Neural cell (in vitro differentiated cells): ENCODE measurements around the gene SLC11A2. TPM values are rescaled to one million over a fixed set of nuclear protein-coding genes. Genes with fewer than 3 reads are reported as not detected.

Source experiments
- H2AFZ ChIP-seq: fragments of 200-600, 300-800 bp; sonication (generic), shearing (Covaris generic); 2 replicates; pipeline ENCODE4 v1.6.0; 2014; ENCODE audit warnings: low read depth, mild to moderate bottlenecking, antibody characterized with exemption, low read length, moderate library complexity
- H3F3A ChIP-seq: fragments of 200-600 bp; shearing (Covaris generic); 2 replicates; pipeline ENCODE4 v1.6.1; 2016; ENCODE audit warnings: mild to moderate bottlenecking, moderate library complexity, mixed read lengths, antibody characterized with exemption, low read length; ENCODE audit not compliant: insufficient read depth, poor library complexity, severe bottlenecking
- H3K27ac ChIP-seq: fragments of 200-600, 300-800 bp; sonication (generic), shearing (Covaris generic); 2 replicates; pipeline ENCODE4 v1.5.1; 2014; ENCODE audit warnings: mild to moderate bottlenecking, low read length, moderate library complexity
- H3K27me3 ChIP-seq: fragments of 300-800, 200-600 bp; sonication (generic), shearing (Covaris generic); 2 replicates; pipeline ENCODE4 v1.6.0; 2014; ENCODE audit warnings: mild to moderate bottlenecking, low read depth, low read length, moderate library complexity; ENCODE audit not compliant: insufficient read depth
- H3K36me3 ChIP-seq: fragments of 300-800, 200-600 bp; sonication (generic), shearing (Covaris generic); 2 replicates; pipeline ENCODE4 v1.5.1; 2014; ENCODE audit warnings: mild to moderate bottlenecking, antibody characterized with exemption, low read length, moderate library complexity; ENCODE audit not compliant: insufficient read depth
- H3K4me2 ChIP-seq: fragments of 300-800, 200-600 bp; sonication (generic), shearing (Covaris generic); 2 replicates; pipeline ENCODE4 v1.6.0; 2014; ENCODE audit warnings: mild to moderate bottlenecking, low read length
- H3K4me3 ChIP-seq: fragments of 300-800, 200-600 bp; sonication (generic), shearing (Covaris generic); 2 replicates; pipeline ENCODE4 v1.5.1; 2014; ENCODE audit warnings: mild to moderate bottlenecking, low read length, moderate library complexity
- H3K79me2 ChIP-seq: fragments of 200-600 bp; shearing (Covaris generic); replicated peaks from 2 replicates; pipeline ENCODE4 v1.6.0; 2014; ENCODE audit warnings: mild to moderate bottlenecking, low read length, moderate library complexity; ENCODE audit not compliant: insufficient read depth
- H3K9ac ChIP-seq: fragments of 300-800, 200-600 bp; sonication (generic), shearing (Covaris generic); 2 replicates; pipeline ENCODE4 v1.6.1; 2016; ENCODE audit warnings: mild to moderate bottlenecking, low read length, mixed read lengths
- H3K9me2 ChIP-seq: fragments of 200-600 bp; shearing (Covaris generic); 2 replicates; pipeline ENCODE4 v1.6.1; 2016; ENCODE audit warnings: mild to moderate bottlenecking, low read length, mixed read lengths; ENCODE audit not compliant: insufficient read depth
- H3K9me3 ChIP-seq: fragments of 200-600, 300-800 bp; sonication (generic), shearing (Covaris generic); 2 replicates; pipeline ENCODE4 v1.6.1; 2016; ENCODE audit warnings: mild to moderate bottlenecking, mixed run types, low read length, moderate library complexity, mixed read lengths
- H4K20me1 ChIP-seq: fragments of 200-600 bp; shearing (Covaris generic); 2 replicates; pipeline ENCODE4 v1.6.1; 2016; ENCODE audit warnings: mild to moderate bottlenecking, mixed run types; ENCODE audit not compliant: insufficient read depth
- CTCF ChIP-seq: fragments of 450-650 bp; IDR thresholded peaks from 2 replicates; pipeline ENCODE4 v1.5.1; 2014; ENCODE audit warnings: antibody characterized with exemption, mild to moderate bottlenecking, moderate library complexity; ENCODE audit not compliant: poor library complexity, severe bottlenecking
- EP300 ChIP-seq: fragments of 450-650 bp; conservative IDR thresholded peaks from 2 replicates; pipeline ENCODE4 v1.6.1; 2014; ENCODE audit warnings: antibody characterized with exemption, mild to moderate bottlenecking, moderate library complexity; ENCODE audit not compliant: poor library complexity, severe bottlenecking
- EZH2 ChIP-seq: fragments of 200-600, 300-800 bp; shearing (Covaris generic), sonication (generic); IDR thresholded peaks from 2 replicates; pipeline ENCODE4 v1.6.1; 2014; ENCODE audit warnings: antibody characterized with exemption, low read length, borderline replicate concordance, mild to moderate bottlenecking; ENCODE audit not compliant: insufficient read depth, poor library complexity, severe bottlenecking
- MXI1 ChIP-seq: fragments of 450-650 bp; conservative IDR thresholded peaks from 2 replicates; pipeline ENCODE4 v1.6.1; 2014; ENCODE audit warnings: antibody characterized with exemption, mild to moderate bottlenecking; ENCODE audit not compliant: poor library complexity, severe bottlenecking
- POLR2AphosphoS5 ChIP-seq: IDR thresholded peaks from 2 replicates; pipeline ENCODE4 v1.6.1; 2012
- RAD21 ChIP-seq: fragments of 450-650 bp; conservative IDR thresholded peaks from 2 replicates; pipeline ENCODE4 v1.6.1; 2014; ENCODE audit warnings: antibody characterized with exemption, mild to moderate bottlenecking, moderate library complexity
- REST ChIP-seq: IDR thresholded peaks from 2 replicates; pipeline ENCODE4 v1.6.1; 2012; ENCODE audit warnings: borderline replicate concordance
- SMC3 ChIP-seq: fragments of 450-650 bp; conservative IDR thresholded peaks from 2 replicates; pipeline ENCODE4 v1.6.1; 2014; ENCODE audit warnings: antibody characterized with exemption, mild to moderate bottlenecking, moderate library complexity; ENCODE audit not compliant: poor library complexity
- TAF1 ChIP-seq: IDR thresholded peaks from 2 replicates; pipeline ENCODE4 v1.6.1; 2012; ENCODE audit warnings: low read depth
- polyA plus RNA-seq: library from polyadenylated mRNA; depleted of rRNA; stranded (reverse); fragments of >200 nt; gene quantifications from 2 replicates; pipeline ENCODE4 v1.2.3, GENCODE V29; 2014

Gene SLC11A2
- polyA plus RNA-seq, 1 donor from 2014 or later, result 62.3 TPM

- no peak overlapping the region for H3K27ac ChIP-seq
- no peak overlapping the region for H3K9ac ChIP-seq
Observed at GRCh38 chr12:50984586-50985298, 41.4 kb downstream of the SLC11A2 start.

GRCh38 chr12:50981319-50982239, 44.6 kb downstream of the SLC11A2 start:
- Histone ChIP-seq H3K9ac (no peak overlapping the region), H3K9me2 (no peaks in the 10 kb centered on the region), H3K27me3 (no peaks in the 10 kb centered on the region), H3K9me3 (no peaks in the 10 kb centered on the region), H3K36me3 (no peaks in the 10 kb centered on the region), H3K4me2 (no peak overlapping the region), H3K27ac (no peak overlapping the region), H4K20me1 (no peaks in the 10 kb centered on the region), H3K4me3 (no peak overlapping the region), H3K79me2 (no peaks in the 10 kb centered on the region), H2AFZ (no peak overlapping the region), H3F3A (no peaks in the 10 kb centered on the region)
- TF ChIP-seq EZH2 (no peak), POLR2AphosphoS5 (no peak), CTCF (no peak), RAD21 (no peak), TAF1 (no peak), MXI1 (no peak), REST (no peak), SMC3 (no peak), EP300 (no peak)

More at GRCh38 chr12:50984586-50985298, 41.4 kb downstream of the SLC11A2 start:
- H2AFZ ChIP-seq, result no peak overlapping the region
- no peaks in the 10 kb centered on the region for H4K20me1 ChIP-seq
- no peak overlapping the region for H3K4me2 ChIP-seq
- H3F3A ChIP-seq, result no peaks in the 10 kb centered on the region
- no peaks in the 10 kb centered on the region for H3K27me3 ChIP-seq
- H3K9me3 ChIP-seq, result no peaks in the 10 kb centered on the region
- no peak overlapping the region for H3K4me3 ChIP-seq
- no peaks in the 10 kb centered on the region for H3K79me2 ChIP-seq
- H3K9me2 ChIP-seq, result no peaks in the 10 kb centered on the region
- peaks cover under 1% of the 10 kb centered on the region for H3K36me3 ChIP-seq
- no peak for TF ChIP-seq TAF1
- TF ChIP-seq POLR2AphosphoS5, result no peak
